ENCODE data around the gene ZBTB16.

Gene ZBTB16

DNA sequence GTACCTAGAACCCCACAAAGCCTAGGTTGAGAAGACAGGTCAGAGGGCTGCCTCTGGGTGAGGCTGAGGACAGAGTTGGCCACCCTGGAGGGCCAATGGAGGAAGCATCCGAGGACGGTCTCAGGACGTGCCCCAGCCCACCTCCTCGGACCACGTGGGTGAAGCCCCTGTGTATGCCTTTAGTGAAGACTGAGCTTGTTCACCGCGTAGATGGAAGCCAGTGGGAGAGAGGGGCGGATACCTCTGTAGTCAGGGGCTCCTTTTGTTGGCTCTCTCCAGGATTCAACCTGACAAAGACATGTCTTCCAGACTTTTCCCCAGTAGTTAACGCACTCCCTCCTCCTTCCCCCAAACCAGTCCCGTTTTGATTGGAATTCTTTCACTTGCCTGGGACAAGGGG, 110.7 kb downstream of the ZBTB16 start:
- TF ChIP-seq, protein P1, sequence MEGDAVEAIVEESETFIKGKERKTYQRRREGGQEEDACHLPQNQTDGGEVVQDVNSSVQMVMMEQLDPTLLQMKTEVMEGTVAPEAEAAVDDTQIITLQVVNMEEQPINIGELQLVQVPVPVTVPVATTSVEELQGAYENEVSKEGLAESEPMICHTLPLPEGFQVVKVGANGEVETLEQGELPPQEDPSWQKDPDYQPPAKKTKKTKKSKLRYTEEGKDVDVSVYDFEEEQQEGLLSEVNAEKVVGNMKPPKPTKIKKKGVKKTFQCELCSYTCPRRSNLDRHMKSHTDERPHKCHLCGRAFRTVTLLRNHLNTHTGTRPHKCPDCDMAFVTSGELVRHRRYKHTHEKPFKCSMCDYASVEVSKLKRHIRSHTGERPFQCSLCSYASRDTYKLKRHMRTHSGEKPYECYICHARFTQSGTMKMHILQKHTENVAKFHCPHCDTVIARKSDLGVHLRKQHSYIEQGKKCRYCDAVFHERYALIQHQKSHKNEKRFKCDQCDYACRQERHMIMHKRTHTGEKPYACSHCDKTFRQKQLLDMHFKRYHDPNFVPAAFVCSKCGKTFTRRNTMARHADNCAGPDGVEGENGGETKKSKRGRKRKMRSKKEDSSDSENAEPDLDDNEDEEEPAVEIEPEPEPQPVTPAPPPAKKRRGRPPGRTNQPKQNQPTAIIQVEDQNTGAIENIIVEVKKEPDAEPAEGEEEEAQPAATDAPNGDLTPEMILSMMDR (IDR thresholded peaks at IDR 0.05) = no peak
- Histone ChIP-seq H3K4me3 (no peak overlapping the region), H3K27ac (peak overlapping the region; percentile 97 to 98)
- DNase-seq (ENCODE audit: low spot score) = no peak

DNA sequence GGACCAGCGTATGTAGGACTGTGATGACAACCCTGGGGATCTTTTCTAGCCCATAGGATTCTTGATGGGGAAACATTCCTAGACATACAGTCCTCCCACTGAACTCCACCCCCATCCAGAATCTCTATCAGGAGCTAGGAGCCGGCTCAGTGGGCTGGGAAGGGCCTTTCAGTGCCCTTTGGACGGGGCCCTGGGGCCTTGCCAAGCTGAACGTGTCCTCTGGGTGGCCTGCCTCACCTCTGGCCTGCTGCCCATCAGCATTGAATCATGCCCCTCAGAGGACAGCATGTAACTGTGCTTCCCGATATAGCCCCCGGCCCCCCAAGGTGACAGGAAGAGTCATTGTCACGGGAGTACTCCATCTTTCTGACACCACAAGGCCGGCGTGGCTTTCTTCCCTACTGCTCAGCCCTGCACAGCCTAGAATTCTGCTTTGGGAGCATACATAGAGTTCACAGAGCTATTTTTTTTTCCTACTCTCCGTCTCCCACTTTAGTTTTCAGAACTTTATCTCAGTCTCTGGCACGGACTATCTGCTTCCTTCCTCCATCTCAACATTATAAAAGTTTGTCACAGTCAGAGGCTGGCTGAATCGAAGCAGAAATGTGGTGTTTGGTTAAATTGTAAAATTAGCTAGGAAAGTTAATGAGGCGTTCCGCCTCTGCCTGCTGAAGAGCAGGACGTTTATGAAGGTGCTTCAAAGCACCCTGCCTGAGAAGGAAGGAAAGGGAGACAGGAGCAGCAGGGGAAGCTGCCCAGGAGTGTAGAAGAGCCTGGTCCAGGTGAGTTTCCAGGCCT, 111.9 kb downstream of the ZBTB16 start:
- H3K4me3 ChIP-seq = peak overlapping the region; percentile 19
- peak overlapping the region; percentile 97 to 98 for H3K27ac ChIP-seq
- TF ChIP-seq, protein P1 (IDR thresholded peaks at IDR 0.05) = no peak
- DNase-seq (ENCODE audit: low spot score) = peak; percentile 93

DNA sequence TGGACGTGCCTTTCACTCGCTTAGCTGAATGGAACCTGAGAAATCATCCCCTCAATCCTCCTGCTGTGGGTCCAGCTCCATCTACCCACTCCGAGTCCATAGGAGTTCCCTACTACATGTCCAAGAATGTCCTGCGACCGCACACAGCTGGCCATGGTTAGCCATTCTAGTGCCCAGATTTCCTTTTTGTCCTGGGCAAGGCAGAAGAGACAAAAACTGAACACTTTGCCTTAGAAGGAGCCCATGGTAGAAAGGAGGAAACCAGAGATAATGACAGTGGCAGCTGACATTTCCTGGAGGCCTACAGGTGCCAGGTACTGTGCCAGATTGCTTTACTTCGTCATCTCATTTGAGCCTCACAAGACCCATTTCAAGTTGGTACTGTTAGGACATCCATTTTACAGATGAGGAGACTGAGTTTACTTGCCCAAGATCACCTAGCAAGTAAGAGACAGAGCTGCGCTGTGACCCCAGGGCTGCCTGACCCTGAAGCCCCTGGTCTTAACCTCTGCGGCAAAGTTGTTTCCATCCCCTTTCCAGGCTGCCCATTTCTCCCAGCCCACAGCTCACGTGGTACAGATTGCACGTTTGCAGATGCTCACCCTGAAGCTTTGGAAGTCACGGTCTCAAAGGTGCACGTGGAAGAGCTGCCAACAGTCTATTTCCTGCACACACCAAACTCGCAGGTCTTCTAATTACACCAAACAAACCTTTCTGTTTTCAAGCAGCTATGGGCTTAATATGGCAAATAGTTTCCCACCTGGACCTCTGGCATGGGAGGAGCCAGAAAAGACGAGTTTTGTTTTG, 112.7 kb downstream of the ZBTB16 start:
- H3K4me3 ChIP-seq = peak overlapping the region; percentile 19
- TF ChIP-seq, protein P1 (IDR thresholded peaks at IDR 0.05) = no peak
- H3K27ac ChIP-seq = peak overlapping the region; percentile 97 to 98
- DNase-seq (ENCODE audit: low spot score) = no peak

DNA sequence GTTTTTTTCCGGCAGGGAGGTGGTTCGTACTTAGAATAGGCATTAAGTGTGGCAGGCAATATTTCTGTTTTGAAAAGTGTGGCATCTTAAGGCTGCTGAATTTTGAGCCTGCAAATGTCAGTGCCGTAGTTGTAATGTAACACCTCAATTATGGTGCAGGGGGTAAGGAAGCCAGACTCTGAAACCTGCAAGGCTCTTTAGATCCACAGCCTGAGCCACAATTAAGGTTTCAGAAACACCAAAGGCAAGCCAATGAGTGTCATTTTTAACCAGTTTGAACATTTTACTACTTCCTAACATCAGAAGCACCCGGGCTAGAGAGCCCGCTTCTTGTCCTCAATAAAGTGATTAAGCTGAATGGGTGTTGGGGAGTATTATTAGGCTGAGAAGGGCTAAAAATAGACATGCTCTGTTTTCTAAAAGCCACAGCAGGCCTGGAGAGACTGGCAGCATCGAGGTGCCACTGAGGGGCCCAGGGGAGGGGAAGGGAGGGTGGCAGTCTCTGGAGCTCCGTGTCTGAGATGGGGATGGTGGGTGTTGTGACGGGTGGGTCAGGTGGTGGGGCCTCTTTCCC, 113.4 kb downstream of the ZBTB16 start:
- TF ChIP-seq, protein P1 (IDR thresholded peaks at IDR 0.05) = no peak
- DNase-seq (ENCODE audit: low spot score) = no peak
- H3K27ac ChIP-seq = peak overlapping the region; percentile 97 to 98
- peak overlapping the region; percentile 19 for H3K4me3 ChIP-seq

DNA sequence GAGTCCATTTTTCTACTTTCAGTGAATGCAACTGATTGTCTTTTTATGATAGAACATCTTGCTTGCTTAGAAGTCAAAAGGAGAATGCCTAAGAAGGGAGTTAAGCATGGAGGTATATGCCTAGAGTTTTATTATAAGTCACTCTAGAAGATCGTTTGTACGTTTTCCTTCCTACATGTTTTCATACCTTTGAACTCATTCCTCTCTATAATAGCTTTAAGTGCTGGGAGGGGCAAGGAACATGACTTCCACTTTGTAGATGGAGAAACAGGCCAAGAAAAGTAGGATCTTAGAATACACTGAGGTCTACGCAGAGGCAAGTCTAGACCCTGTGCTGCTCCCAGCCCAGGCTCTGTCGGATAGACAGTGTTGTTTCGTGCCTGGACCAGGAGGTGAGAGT, 114.3 kb downstream of the ZBTB16 start:
- TF ChIP-seq, protein P1 (IDR thresholded peaks at IDR 0.05) = no peak
- peak overlapping the region; percentile 97 to 98 for H3K27ac ChIP-seq
- no peak overlapping the region for H3K4me3 ChIP-seq
- no peak for DNase-seq (ENCODE audit: low spot score)

DNA sequence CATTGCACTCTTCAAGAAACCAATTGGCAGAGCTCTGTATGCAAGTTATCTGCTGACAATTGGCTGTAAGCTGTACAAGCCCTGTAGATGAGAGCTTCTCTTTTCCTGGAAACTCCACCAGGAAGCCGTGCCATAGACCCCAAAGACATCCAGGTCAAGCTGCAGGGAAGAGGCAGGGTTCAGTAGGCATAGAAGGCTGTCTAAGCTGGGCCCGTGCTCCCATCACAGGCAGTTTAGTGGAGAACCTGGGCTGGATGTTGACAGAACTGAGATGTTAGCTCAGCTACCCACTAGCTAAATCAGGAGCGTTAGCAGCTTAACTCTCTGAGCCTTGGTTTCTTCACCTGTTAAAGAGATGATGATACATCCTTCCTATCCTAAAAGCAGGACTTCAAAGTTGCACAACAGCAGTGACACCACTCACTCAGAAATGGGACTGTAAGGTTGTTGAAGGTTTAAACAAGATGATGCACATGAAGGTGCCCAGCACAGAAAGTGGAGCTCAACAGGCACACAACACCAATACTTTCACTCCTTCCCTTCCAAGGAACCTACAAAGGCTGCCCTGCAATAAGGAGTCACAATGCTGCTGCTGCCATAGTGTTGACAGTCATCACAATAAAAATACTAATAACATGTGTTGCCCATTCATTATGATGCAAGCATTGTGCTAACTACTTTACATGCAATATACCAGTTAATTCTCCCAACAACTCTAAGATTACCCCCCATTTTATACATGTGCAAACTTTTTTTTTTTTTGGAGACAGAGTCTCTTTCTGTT, 115.4 kb downstream of the ZBTB16 start:
- H3K27ac ChIP-seq = peak overlapping the region; percentile 97 to 98
- H3K4me3 ChIP-seq = no peak overlapping the region
- TF ChIP-seq, protein P1 (IDR thresholded peaks at IDR 0.05) = no peak
- DNase-seq (ENCODE audit: low spot score) = no peak
